ENCODE measurements around the gene SPAG17. TPM values are rescaled to one million over a fixed set of nuclear protein-coding genes. Genes with fewer than 3 reads are reported as not detected.

Gene SPAG17
- total RNA-seq (10 to 100 TPM in 1 of 7 donors, 1 to 10 TPM in 3, under 1 TPM in 3; 0.08 to 39.5 (median 1.7) TPM), polyA plus RNA-seq (under 1 TPM; 0.29 to 0.35 TPM)
- long read RNA-seq, donor 1, partial matches to known transcripts, result 0 of 1 reads
- long read RNA-seq, donor 1, other reads (novel, unspliced or antisense), result 1 of 1 reads
- long read RNA-seq, donor 2, partial matches to known transcripts, result 0 of 1 reads
- long read RNA-seq, donor 2, other reads (novel, unspliced or antisense), result 0 of 1 reads
- long read RNA-seq, donor 3, result 0 reads

- Histone ChIP-seq H3K4me3 (peak within 1 kb of the TSS; percentile 7), H3K27ac (no peak within 1 kb of the TSS), H3K36me3 (no peaks in the 10 kb centered on the region), H3K9me3 (no peaks in the 10 kb centered on the region), H3K4me1 (ENCODE audit: insufficient read depth) (no peaks in the 10 kb centered on the region), H3K27me3 (no peaks in the 10 kb centered on the region)
- TF ChIP-seq EP300 (IDR thresholded peaks at IDR 0.05), result no peak
- TF ChIP-seq CTCF (IDR thresholded peaks at IDR 0.05), result no peak
- TF ChIP-seq POLR2A (IDR thresholded peaks at IDR 0.05), result no peak
- DNase-seq, result peak; percentile 30 to 64 (median 52)
- WGBS, 3 donors, result 2 to 3% (median 2%) methylated on average over 30 of the region's 30 CpGs
- intact Hi-C loops (cut with DNase I), result no loop called here
These were observed at the start of gene SPAG17 for GRCh38 chr1:118185084-118185832. Gene SPAG17 (minus strand): TSS chr1:118185228. CDS start chr1:118185157, 71 bp downstream.

DNA sequence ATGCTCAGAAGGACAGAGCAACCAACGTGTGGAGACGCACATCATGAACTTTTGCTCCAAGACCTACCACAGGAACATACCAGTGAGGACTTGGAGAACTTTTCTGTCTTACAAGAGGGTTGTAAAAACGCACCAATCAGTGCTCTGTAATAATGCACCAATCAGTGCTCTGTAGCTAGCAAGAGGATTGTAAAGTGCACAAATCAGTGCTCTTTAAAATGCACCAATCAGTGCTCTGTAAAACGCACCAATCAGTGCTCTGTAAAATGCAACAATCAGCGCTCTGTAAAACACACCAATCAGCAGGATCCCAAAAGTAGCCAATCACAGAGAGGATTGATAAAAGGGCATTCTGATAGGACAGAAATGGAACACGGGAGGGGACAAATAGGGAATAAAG is 40.4 kb upstream of the SPAG17 start:
- intact Hi-C loops (cut with DNase I), result no loop called here
- Histone ChIP-seq H3K36me3 (no peaks in the 10 kb centered on the region), H3K27me3 (no peaks in the 10 kb centered on the region), H3K27ac (no peak overlapping the region), H3K9me3 (no peaks in the 10 kb centered on the region), H3K4me1 (ENCODE audit: insufficient read depth) (no peaks in the 10 kb centered on the region), H3K4me3 (no peak overlapping the region)
- TF ChIP-seq EP300 (IDR thresholded peaks at IDR 0.05), result no peak
- TF ChIP-seq POLR2A (IDR thresholded peaks at IDR 0.05), result no peak
- TF ChIP-seq CTCF (IDR thresholded peaks at IDR 0.05), result no peak
- no peak for DNase-seq
- WGBS, 3 donors, result 75 to 82% (median 81%) methylated on average over 6 of the region's 6 CpGs

- Histone ChIP-seq H3K4me1 (ENCODE audit: insufficient read depth) (no peaks in the 10 kb centered on the region), H3K4me3 (no peak overlapping the region), H3K27ac (no peak overlapping the region), H3K36me3 (no peaks in the 10 kb centered on the region), H3K27me3 (no peaks in the 10 kb centered on the region), H3K9me3 (no peaks in the 10 kb centered on the region)
- WGBS, 3 donors, result 19 to 38% (median 28%) methylated on average over 1 of the region's 1 CpG
- no peak for TF ChIP-seq EP300 (IDR thresholded peaks at IDR 0.05)
- no peak for TF ChIP-seq CTCF (IDR thresholded peaks at IDR 0.05)
- TF ChIP-seq POLR2A (IDR thresholded peaks at IDR 0.05), result no peak
- no peak for DNase-seq
- intact Hi-C loops (cut with DNase I), result no loop called here
These were observed 38.4 kb upstream of the SPAG17 start for GRCh38 chr1:118223426-118223825.

DNA sequence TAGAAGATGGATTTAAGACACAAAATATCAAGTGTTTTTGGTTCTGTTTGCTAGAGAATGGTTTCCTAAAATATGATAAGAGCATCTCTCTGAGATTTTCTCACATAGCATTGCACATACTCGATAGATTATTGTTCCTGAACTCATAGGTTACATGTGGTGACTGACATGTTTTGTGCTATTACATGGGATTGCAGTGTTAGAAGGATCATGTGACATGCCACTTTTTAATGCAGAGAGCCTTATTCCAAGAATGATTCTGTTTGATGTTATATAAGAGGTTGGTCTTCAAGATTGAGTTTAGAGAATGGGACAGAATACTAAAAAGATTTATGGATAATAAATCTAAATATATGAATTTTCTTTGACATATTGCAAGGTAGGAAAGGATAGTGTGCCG is 34.4 kb upstream of the SPAG17 start:
- Histone ChIP-seq H3K4me1 (ENCODE audit: insufficient read depth) (no peaks in the 10 kb centered on the region), H3K9me3 (no peaks in the 10 kb centered on the region), H3K36me3 (no peaks in the 10 kb centered on the region), H3K27me3 (no peaks in the 10 kb centered on the region), H3K27ac (no peak overlapping the region), H3K4me3 (no peak overlapping the region)
- DNase-seq, result no peak
- WGBS, 3 donors, result 73 to 84% (median 73%) methylated on average over 2 of the region's 2 CpGs
- intact Hi-C loops (cut with DNase I), result no loop called here
- TF ChIP-seq EP300 (IDR thresholded peaks at IDR 0.05), result no peak
- TF ChIP-seq CTCF (IDR thresholded peaks at IDR 0.05), result no peak
- TF ChIP-seq POLR2A (IDR thresholded peaks at IDR 0.05), result no peak

Measured in ovary (tissue), 10 donors.